PC-9 (cell line): ENCODE results near the gene PTPRD.

ENCODE experiments used
- EZH2 ChIP-seq: fragments of 200-600 bp; sonication (generic); IDR thresholded peaks from 2 replicates; pipeline ENCODE4 v1.8.0; 2017; ENCODE audit warnings: antibody characterized with exemption, low read depth
- TF ChIP-seq, protein P1 (sequence below): fragments of 200-600 bp; sonication (generic); conservative IDR thresholded peaks from 2 replicates; pipeline ENCODE4 v1.6.1; 2017; ENCODE audit warnings: mixed run types, antibody characterized with exemption, mild to moderate bottlenecking, moderate library complexity

DNA sequence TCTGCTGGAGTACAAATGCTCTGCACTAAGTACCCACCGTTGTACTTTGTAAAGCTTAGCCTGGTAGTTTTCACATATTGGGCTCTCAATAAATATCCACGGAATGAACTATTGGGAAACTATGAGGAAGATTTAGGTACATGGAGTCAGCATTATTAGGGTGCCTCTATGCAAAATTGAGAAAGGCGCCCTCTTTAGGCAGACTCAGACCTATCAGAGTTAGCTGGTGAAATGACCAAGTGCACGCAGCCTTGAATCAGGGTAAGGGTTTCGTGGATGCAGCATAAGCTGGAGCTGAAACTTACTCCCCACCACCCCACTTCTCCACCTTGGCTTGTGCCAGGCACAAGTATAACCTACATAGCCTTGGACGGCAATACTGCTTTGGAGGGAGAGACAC lies 1634.5 kb downstream of the PTPRD start:
- TF ChIP-seq, protein P1, sequence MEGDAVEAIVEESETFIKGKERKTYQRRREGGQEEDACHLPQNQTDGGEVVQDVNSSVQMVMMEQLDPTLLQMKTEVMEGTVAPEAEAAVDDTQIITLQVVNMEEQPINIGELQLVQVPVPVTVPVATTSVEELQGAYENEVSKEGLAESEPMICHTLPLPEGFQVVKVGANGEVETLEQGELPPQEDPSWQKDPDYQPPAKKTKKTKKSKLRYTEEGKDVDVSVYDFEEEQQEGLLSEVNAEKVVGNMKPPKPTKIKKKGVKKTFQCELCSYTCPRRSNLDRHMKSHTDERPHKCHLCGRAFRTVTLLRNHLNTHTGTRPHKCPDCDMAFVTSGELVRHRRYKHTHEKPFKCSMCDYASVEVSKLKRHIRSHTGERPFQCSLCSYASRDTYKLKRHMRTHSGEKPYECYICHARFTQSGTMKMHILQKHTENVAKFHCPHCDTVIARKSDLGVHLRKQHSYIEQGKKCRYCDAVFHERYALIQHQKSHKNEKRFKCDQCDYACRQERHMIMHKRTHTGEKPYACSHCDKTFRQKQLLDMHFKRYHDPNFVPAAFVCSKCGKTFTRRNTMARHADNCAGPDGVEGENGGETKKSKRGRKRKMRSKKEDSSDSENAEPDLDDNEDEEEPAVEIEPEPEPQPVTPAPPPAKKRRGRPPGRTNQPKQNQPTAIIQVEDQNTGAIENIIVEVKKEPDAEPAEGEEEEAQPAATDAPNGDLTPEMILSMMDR = no peak
- no peak for TF ChIP-seq EZH2
